ENCODE data around the gene CDC34. TPM values are rescaled to one million over a fixed set of nuclear protein-coding genes. Genes with fewer than 3 reads are reported as not detected.
A peak's percentile ranks its signal among the peaks of the same experiment; 100 is the strongest.

The CDC34 gene
- total RNA-seq, 1 experiment from 2014 or later: 113 TPM

GRCh38 chr19:485583-486236 lies 45.9 kb upstream of the CDC34 start:
- CTCF ChIA-PET: no interaction called here
- POLR2A ChIA-PET (ENCODE audit: low non-redundant PET): no interaction called here
- H3K4me3 ChIP-seq (ENCODE audit: low read depth, low read length, poor library complexity, severe bottlenecking): no peak overlapping the region
- no peak for DNase-seq (ENCODE audit: low spot score)
- no peaks in the 10 kb centered on the region for H3K36me3 ChIP-seq (ENCODE audit: insufficient read depth, low read length, poor library complexity, severe bottlenecking)
- H3K27me3 ChIP-seq (replicated peaks; ENCODE audit: insufficient read depth, low read depth, low read length, poor library complexity): peaks cover 21% of the 10 kb centered on the region
- no peaks in the 10 kb centered on the region for H3K9me3 ChIP-seq (ENCODE audit: low read depth, low read length, poor library complexity, severe bottlenecking)
- TF ChIP-seq, protein P1, sequence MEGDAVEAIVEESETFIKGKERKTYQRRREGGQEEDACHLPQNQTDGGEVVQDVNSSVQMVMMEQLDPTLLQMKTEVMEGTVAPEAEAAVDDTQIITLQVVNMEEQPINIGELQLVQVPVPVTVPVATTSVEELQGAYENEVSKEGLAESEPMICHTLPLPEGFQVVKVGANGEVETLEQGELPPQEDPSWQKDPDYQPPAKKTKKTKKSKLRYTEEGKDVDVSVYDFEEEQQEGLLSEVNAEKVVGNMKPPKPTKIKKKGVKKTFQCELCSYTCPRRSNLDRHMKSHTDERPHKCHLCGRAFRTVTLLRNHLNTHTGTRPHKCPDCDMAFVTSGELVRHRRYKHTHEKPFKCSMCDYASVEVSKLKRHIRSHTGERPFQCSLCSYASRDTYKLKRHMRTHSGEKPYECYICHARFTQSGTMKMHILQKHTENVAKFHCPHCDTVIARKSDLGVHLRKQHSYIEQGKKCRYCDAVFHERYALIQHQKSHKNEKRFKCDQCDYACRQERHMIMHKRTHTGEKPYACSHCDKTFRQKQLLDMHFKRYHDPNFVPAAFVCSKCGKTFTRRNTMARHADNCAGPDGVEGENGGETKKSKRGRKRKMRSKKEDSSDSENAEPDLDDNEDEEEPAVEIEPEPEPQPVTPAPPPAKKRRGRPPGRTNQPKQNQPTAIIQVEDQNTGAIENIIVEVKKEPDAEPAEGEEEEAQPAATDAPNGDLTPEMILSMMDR (conservative IDR thresholded peaks at IDR 0.05; ENCODE audit: low read depth, low read length): no peak
- TF ChIP-seq EZH2 (IDR thresholded peaks at IDR 0.05; ENCODE audit: borderline replicate concordance, low read depth, low read length, poor library complexity, severe bottlenecking): peak; percentile 58
- no peaks in the 10 kb centered on the region for H3K4me1 ChIP-seq (ENCODE audit: insufficient read depth, low read length, poor library complexity, severe bottlenecking)
- no TSS peak for BruUV-seq (replicated peaks)
- intact Hi-C loops (cut with micrococcal nuclease; ENCODE audit: unreplicated experiment): loop anchor here (10.0 kb wide), 1 partner anchor 81 kb away; the partner anchor contains the start of gene C2CD4C
- no peak overlapping the region for H3K27ac ChIP-seq (ENCODE audit: low read depth, low read length, poor library complexity, severe bottlenecking)

DNA sequence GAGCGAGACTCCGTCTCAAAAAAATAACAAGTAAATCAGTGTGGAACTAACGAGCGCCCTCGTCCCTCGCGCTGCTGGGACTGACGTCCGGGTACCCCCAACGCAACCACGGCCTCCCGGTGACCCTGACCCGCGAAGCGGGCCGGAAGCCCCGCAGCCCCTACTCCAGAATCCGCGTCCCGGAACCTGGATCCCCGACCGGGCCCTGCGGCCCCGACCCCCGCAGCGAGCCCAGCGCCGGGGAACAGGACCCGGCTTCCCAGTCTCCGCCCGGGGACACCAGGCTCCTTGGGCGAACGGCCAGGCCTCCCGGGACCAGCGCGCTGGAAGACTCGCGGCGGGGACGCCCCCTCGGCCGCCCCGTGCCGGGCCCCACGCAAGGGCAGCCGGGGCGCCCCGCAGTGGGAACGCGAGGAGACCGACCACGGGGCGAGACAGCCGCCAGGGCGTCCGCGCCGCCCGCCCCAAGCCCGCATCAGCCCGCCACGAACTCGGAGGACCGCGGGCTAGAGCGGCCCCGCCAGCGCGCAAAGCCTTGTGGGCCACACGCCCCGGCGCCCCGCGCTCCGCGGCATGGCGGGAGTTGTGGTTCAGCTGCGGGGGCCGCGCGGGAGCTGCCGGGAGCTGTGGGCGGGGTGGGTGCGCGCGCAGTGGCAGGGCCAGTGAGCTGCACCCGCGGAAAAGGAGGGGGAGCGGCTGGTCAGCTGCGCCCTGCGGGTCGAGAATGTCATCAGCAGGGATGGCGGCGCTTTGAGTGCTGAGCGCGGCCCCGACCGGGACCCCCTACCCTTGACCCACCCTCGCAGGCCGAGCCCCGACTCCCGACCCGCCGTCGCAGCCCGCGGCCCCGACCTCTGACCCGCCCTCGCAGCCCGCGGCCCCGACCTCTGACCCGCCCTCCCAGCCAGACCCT lies 42.8 kb upstream of the CDC34 start:
- intact Hi-C loops (cut with micrococcal nuclease; ENCODE audit: unreplicated experiment): loop anchor here (10.0 kb wide), 1 partner anchor 84 kb away; the partner anchor contains the start of gene C2CD4C
- ChIA-PET POLR2A (ENCODE audit: low non-redundant PET) (no interaction called here), CTCF (no interaction called here)
- Histone ChIP-seq H3K27me3 (replicated peaks; ENCODE audit: insufficient read depth, low read depth, low read length, poor library complexity) (peaks cover 21% of the 10 kb centered on the region), H3K4me1 (ENCODE audit: insufficient read depth, low read length, poor library complexity, severe bottlenecking) (no peaks in the 10 kb centered on the region), H3K27ac (ENCODE audit: low read depth, low read length, poor library complexity, severe bottlenecking) (peak overlapping the region; percentile 96), H3K9me3 (ENCODE audit: low read depth, low read length, poor library complexity, severe bottlenecking) (no peaks in the 10 kb centered on the region), H3K36me3 (ENCODE audit: insufficient read depth, low read length, poor library complexity, severe bottlenecking) (no peaks in the 10 kb centered on the region), H3K4me3 (ENCODE audit: low read depth, low read length, poor library complexity, severe bottlenecking) (peak overlapping the region; percentile 82)
- DNase-seq (ENCODE audit: low spot score): peak; percentile 97
- TSS peak; percentile 79 for BruUV-seq (replicated peaks)
- TF ChIP-seq EZH2 (IDR thresholded peaks at IDR 0.05; ENCODE audit: borderline replicate concordance, low read depth, low read length, poor library complexity, severe bottlenecking): no peak
- TF ChIP-seq, protein P1 (conservative IDR thresholded peaks at IDR 0.05; ENCODE audit: low read depth, low read length): no peak

- H3K4me1 ChIP-seq (ENCODE audit: insufficient read depth, low read length, poor library complexity, severe bottlenecking): no peaks in the 10 kb centered on the region
- H3K9me3 ChIP-seq (ENCODE audit: low read depth, low read length, poor library complexity, severe bottlenecking): no peaks in the 10 kb centered on the region
- CTCF ChIA-PET: no interaction called here
- intact Hi-C loops (cut with micrococcal nuclease; ENCODE audit: unreplicated experiment): loop anchor here (10.0 kb wide), 1 partner anchor 85 kb away; the partner anchor contains the start of gene C2CD4C
- H3K4me3 ChIP-seq (ENCODE audit: low read depth, low read length, poor library complexity, severe bottlenecking): peak overlapping the region; percentile 82
- peak overlapping the region; percentile 96 for H3K27ac ChIP-seq (ENCODE audit: low read depth, low read length, poor library complexity, severe bottlenecking)
- H3K36me3 ChIP-seq (ENCODE audit: insufficient read depth, low read length, poor library complexity, severe bottlenecking): no peaks in the 10 kb centered on the region
- TF ChIP-seq EZH2 (IDR thresholded peaks at IDR 0.05; ENCODE audit: borderline replicate concordance, low read depth, low read length, poor library complexity, severe bottlenecking): no peak
- TF ChIP-seq, protein P1 (conservative IDR thresholded peaks at IDR 0.05; ENCODE audit: low read depth, low read length): no peak
- POLR2A ChIA-PET (ENCODE audit: low non-redundant PET): no interaction called here
- no peak for DNase-seq (ENCODE audit: low spot score)
- no TSS peak for BruUV-seq (replicated peaks)
- H3K27me3 ChIP-seq (replicated peaks; ENCODE audit: insufficient read depth, low read depth, low read length, poor library complexity): peaks cover 17% of the 10 kb centered on the region
These were observed 42.0 kb upstream of the CDC34 start for GRCh38 chr19:489418-490196.

Data from A673 (cell line).